Stimulated activated CD8-positive, alpha-beta memory T cell treated with anti-CD3 and anti-CD28 coated beads, Interleukin-2, amount 100 ng/mL, for 1 hour (primary cell): Measurements from ENCODE around the gene PCSK6.
"Not testable (repeated sequence)": the region's sequence is repeated elsewhere in the genome, so short reads cannot be mapped to it uniquely, and the experiment has no call there.

Experiments
- DNase-seq, 2 donors: peaks; one replicate each; pipeline ENCODE4 v3.0.0-alpha.2; 2020; ENCODE audit warnings: low read depth in 2 of 2

The PCSK6 gene

GRCh38 chr15:101356512-101357172 lies 132.9 kb downstream of the PCSK6 start:
- not testable (repeated sequence) for DNase-seq

DNA sequence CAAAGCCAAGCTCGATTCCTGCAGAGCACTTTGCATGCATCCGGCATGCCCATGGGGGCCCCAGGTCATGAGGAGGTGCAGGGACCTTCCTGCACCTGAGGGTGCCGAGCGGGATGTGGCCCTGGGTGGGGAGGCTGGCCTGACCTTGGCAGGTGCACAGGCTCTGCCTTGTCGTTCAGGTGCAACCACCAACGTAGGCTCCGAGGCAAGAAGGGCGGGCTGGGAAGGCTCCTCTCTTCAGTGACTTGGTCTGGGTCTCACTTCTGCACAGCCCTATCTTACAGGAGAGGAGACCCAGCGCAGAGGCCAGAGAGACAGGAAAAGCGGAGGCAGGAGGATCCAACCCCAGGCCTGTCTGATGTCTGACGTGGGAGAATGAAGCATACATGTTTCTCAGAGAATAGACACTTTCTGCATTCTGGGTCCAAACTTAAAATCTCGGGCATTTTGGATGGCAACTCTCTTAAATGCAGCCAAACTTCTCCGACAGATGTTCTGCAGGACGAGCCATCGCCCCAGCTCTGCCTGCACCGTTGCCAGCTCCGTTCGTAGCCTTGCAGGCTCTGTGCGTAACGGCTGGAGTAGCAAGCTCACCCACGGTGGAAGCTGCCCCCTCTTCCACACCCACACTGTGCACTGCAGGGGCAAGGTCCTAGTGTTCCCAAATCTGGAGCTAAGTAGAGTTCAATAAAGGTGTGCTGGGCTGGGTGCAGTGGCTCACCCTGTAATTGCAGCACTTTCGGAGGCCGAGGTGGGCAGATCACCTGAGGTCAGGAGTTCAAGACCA lies 133.6 kb downstream of the PCSK6 start:
- DNase-seq: no peak

DNA sequence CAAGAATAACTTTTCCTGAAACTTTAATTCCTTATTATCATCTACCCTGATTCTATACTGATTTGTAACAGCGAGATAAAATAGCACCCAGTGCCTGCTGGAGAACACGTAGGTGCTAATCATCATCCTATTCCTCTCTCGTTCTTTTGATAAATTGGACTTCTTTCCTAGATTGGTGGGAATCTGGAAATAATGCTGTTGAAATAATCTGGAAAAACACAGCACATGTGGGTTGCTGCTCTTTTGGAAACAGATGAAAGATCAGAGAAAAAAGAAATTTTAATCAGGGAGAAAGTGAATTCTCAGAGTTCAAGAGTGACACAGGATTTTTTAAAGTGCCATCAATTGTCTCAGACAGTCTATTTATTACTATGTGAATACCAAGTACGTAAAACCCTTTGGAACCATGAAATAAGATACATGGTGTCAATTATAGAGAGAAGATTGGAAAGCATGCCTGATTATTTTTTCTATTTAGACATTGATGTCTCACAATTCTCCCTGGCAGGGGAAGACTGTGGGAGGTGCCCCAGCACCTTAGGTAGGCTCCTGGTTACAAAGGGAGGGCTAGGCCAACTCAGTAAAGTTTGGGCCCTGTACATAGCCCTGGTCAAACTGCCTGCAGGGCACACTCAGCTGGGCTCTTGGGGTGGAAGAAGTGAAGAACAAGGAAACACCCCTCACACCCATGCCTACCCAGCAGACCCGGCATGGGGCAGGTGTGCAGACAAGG lies 134.4 kb downstream of the PCSK6 start:
- no peak for DNase-seq

- DNase-seq: no peak
These were observed 136.3 kb downstream of the PCSK6 start for GRCh38 chr15:101353240-101353639.

- no peak for DNase-seq
These were observed 137.8 kb downstream of the PCSK6 start for GRCh38 chr15:101351736-101352135.

DNA sequence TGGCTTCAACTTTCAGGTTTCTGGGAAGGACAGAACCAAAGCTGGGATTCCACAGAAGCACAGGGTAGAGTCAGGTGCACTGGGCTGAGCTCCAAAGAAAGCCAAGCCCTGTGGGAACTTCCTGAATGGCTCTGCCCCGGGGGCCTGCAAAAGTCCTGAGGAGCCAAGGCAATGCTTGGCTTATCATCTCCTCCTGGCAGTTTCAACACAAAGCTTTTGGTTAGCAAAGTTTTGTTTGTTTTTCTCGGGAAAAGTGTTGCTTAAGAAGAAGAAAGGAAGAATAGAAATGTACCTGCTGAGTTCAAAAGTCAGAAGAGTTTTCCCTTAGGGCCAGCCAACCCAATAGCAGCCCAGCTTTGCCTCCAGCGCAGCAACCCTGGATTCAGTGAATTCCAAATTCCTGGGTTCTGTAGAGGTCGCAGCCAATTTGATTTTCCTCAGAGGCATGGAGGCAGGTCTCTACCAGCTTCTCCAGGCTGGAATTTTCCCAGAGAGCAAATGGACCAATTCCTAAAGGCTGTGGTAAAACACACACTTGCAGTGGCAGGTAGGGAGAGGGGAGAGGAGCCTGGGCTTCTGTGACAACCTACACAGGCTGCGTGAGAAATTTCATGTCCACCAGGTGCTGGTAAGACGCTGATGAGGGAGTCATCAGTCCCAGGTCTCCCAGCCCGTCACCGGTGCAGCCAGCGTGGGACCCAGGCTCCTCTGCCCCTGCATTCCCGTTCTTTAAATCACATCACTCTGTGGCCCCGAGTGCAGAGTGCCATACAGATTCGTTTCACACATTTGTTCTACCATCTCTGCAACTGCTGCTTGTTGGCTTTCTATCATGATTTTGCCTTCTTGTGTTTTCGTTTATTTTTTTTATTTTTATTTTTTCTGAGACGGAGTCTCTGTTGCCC lies 140.2 kb downstream of the PCSK6 start:
- no peak for DNase-seq

- no peak for DNase-seq
These were observed 140.9 kb downstream of the PCSK6 start for GRCh38 chr15:101348643-101349042.

DNA sequence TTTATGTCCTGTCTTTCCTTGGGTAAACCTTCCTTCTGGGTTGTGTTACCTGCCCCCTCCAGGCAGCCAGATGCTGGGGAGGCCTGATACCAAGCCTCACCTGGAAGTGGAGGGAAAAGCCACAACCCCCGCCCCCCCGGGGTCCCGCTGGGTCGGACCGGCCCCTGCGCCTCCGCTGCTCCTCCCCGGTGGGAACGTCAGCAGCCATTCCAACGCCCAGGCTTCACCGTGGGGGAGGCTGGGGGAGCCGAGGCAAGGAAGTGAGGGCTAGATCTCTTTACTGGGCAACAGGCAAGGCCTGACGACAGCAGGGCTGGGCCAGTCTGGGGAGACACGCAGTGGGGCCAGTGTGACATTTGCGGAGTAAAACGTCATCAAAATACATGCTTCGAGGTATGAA lies 141.5 kb downstream of the PCSK6 start:
- no peak for DNase-seq

- no peak for DNase-seq
These were observed 142.1 kb downstream of the PCSK6 start for GRCh38 chr15:101347454-101347853.

GRCh38 chr15:101346928-101347327 lies 142.6 kb downstream of the PCSK6 start:
- DNase-seq: no peak

DNA sequence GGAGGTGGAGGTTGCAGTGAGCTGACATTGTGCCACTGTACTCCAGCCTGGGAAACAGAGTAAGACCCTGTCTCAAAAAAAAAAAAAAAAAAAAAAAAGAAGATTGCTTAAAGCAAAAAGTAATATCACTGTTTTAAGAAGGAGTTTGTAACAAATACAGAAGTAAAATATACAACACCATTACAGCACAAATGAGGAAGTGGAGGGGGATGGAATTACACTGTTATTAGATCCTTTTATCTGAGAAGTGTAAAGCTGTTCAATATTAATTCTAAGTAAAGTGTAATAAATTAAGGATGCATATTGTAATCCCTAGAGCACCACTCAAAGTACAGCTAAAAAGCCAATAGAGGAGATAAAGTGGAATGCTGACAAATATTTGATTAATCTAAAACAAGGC lies 147.5 kb downstream of the PCSK6 start:
- no peak for DNase-seq

DNA sequence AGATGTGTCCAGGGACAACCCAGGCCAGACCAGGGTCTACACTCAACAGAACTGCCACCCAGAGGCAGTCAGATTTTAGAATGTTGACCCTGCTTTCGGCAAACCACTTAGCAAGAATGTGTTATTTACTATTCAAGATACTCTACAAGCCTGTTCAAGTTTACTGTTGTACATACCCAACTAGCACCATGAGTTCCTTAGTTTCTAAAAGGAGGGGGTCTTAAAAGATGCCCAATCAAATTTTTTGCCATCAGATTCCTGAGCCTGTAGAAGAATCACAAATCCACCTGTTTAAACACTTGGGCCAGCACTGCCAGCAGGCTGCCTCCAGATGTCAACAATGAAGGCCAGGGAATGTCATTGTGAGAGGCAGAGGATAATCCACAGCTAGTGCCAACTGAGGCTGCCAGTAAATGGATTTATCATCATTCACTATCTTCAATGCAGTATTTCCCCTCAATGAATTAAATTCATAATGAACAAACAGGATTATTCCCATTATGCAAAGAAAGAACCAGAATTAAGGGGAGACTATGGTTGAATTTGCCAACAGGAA lies 150.9 kb downstream of the PCSK6 start:
- DNase-seq: no peak

DNA sequence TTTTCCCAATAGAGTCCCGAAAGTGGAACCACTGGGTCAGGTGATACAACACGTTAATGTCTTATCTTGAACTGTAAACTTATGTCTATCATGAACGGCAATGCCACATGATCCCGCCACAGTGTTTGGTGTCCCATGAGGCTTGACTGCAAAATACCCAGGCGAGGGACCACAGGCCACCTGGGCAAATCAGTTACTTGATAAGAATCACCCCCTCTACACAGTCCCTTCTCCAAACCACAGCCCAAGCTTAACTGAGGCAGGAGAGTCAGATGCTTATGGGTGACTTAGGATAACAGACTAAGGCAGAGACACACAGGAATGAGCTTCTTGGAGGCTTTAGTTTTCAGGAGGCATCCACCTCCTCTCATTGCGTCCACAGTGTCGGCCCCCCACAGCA lies 151.5 kb downstream of the PCSK6 start:
- DNase-seq: no peak

DNA sequence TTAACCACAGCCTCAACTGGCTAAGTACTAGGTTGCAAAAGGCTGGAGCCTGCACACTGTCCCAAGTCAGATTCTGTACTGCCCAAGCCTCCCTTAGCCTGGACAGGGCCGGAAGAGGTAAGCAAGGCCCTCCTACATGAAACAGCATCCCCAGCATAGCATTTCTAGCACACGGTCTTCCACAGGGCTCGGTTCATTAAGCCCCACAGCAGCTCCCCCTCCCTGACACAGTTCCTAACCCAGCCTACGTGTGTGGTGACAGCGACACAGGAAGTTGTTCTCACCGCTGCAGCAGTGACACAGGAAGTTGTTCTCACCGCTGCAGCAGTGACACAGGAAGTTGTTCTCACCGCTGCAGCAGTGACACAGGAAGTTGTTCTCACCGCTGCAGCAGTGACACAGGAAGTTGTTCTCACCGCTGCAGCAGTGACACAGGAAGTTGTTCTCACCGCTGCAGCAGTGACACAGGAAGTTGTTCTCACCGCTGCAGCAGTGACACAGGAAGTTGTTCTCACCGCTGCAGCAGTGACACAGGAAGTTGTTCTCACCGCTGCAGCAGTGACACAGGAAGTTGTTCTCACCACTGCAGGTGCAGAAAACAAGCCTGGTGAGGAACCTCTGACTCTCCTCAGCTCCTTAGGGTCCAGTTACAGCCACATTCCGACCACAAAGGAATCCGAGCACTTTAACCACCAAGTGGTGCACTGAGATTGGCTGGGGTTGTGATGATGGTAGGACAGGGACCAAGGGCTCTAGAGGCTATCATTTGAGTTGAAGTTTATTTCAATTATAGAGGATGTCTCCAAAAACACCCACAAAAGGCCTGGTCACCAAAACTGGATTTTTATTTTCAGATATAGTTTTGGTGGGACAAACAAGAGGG lies 155.4 kb downstream of the PCSK6 start:
- peak in 1 of 2 donors; percentile 24 for DNase-seq

- no peak for DNase-seq
These were observed 157.4 kb downstream of the PCSK6 start for GRCh38 chr15:101332061-101332467.

DNA sequence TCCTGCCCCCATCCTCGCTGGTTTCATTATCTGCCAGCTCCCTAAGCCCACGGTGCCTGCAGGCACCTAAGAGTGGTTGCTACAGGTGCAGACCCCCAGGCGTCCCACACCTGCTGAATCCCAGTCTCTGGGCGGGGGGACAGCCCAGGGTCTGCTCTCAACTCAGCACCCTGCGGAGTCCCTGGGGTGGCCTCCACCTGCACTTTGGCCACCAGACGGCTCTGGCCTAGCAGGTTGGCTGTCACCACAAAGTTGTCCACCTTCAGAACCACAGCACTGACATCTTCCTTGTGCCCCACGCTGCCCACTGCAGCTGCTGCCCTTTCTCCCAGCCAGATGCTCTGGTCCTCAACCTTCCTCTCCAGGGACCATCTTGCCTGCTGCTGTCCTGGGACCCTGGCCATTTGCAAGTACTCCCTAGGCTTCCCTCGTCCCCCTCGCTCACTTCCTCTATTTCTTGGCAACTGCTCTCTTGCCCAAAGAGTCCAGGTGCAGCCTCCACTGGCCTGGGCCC lies 159.6 kb downstream of the PCSK6 start:
- DNase-seq: no peak

DNA sequence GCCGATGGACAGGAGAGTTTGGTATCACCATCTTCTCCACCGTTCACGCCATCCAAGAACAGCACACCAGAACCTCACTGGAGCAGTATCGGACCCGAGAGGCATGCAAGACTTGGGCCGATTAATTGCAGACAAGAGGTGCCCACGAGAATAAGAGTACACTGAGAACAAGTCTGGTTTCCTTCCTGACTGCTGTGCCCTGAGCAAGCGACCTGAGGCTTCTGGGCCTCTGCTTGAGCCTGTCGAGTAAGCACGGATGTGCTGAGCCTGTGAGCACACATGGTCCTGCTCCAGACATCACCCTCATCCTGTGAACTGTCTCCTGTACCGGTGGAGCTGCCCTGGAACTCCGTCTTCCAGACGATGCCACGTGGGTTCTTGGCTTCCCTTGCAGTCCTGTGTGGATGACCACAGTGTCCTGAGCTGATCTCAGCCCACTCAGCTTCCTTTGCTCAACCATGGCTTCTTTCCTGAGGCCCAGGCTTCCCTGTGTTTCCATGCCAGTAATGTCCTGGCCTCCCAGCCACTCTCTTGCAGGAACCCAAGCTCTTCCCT lies 160.1 kb downstream of the PCSK6 start:
- no peak for DNase-seq

- no peak for DNase-seq
These were observed 161.5 kb downstream of the PCSK6 start for GRCh38 chr15:101328001-101328400.

DNA sequence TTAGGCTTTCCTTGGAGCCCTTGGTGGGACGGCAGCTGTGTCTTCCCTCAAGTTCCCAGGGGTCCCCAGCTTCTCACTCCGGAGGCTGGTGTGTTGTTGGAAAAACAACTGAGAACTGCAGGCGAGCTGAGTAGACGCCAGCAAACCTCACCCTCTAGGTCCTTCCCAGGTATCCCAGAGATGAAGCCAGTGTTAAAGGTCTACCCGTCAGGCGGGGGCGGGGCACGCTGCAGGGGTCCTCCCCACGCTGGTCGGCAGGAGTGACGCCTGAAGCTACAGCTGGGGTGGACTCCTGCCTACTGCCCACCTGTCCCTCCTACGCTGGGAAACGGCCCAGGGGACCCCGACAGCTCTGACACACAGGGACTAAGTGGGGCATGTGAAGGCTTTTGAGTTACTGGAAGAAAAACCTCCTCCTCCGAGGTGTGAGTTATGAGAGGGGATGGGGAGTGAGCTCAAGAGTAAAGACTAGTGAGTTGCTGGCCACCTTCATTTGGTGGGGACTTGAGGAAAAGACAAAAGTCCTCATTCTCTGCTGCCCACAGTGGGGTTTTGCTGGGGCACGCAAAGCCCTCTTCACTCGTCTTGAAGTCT lies 162.3 kb downstream of the PCSK6 start:
- DNase-seq: no peak
